ENCODE measurements around the gene SIAH1. TPM values are rescaled to one million over a fixed set of nuclear protein-coding genes. Genes with fewer than 3 reads are reported as not detected.

The SIAH1 gene
- polyA plus RNA-seq, 1 donor (not counting 4 experiments of a cell fraction or from before 2014, with no cell fraction given) = 19.0 TPM

DNA sequence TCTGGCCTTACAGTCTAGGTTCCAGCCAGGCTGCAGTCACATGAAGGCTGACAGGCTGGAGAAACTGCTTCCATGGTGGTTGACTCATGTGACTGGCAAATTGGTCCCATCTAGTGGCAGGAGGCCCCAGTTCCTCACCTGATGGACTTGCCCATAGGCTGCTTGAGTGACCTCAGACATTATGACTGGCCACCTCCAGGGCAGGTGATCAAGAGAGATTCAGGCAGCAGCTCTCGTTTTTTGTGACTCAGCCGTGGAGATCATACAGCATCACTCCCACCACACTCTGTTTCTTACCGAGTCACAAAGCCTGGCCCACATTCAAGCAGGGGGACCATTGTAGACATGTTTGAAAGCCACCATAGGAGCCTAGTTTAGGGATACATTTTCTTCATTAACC, 34.5 kb downstream of the SIAH1 start:
- no peaks in the 10 kb centered on the region for H3K79me2 ChIP-seq (ENCODE audit: control insufficient read depth, insufficient read depth, low read length)
- no peak overlapping the region for H3K9ac ChIP-seq (ENCODE audit: control insufficient read depth, extremely low read depth, insufficient read depth, low read length)
- no peak overlapping the region for H3K4me2 ChIP-seq (ENCODE audit: control insufficient read depth, extremely low read depth, insufficient read depth, low read depth, low read length)
- no peak overlapping the region for H3K4me3 ChIP-seq (ENCODE audit: control insufficient read depth in 2 of 3, extremely low read depth in 1 of 3, insufficient read depth in 2 of 3, low read depth in 1 of 3, low read length in 3 of 3)
- no peaks in the 10 kb centered on the region for H4K20me1 ChIP-seq (ENCODE audit: control insufficient read depth, extremely low read depth, insufficient read depth, low read length)
- DNase-seq (ENCODE audit: low read depth, low spot score) (peak; percentile 33), FAIRE-seq (no peak)
- H3K4me1 ChIP-seq (ENCODE audit: control insufficient read depth, extremely low read depth, insufficient read depth, low read length) = no peaks in the 10 kb centered on the region
- H3K36me3 ChIP-seq (ENCODE audit: control insufficient read depth in 2 of 2, extremely low read depth in 1 of 2, insufficient read depth in 2 of 2, low read length in 2 of 2) = peaks cover 14 to 23% of the 10 kb centered on the region in 2 experiments
- peak overlapping the region; percentile 23 for H3K27ac ChIP-seq (ENCODE audit: control insufficient read depth, insufficient read depth, low read length)
- H3K9me1 ChIP-seq (ENCODE audit: control insufficient read depth, extremely low read depth, insufficient read depth, low read length) = no peaks in the 10 kb centered on the region
- no peak overlapping the region for H2AFZ ChIP-seq (ENCODE audit: control insufficient read depth, low read length)
- TF ChIP-seq, protein P1, sequence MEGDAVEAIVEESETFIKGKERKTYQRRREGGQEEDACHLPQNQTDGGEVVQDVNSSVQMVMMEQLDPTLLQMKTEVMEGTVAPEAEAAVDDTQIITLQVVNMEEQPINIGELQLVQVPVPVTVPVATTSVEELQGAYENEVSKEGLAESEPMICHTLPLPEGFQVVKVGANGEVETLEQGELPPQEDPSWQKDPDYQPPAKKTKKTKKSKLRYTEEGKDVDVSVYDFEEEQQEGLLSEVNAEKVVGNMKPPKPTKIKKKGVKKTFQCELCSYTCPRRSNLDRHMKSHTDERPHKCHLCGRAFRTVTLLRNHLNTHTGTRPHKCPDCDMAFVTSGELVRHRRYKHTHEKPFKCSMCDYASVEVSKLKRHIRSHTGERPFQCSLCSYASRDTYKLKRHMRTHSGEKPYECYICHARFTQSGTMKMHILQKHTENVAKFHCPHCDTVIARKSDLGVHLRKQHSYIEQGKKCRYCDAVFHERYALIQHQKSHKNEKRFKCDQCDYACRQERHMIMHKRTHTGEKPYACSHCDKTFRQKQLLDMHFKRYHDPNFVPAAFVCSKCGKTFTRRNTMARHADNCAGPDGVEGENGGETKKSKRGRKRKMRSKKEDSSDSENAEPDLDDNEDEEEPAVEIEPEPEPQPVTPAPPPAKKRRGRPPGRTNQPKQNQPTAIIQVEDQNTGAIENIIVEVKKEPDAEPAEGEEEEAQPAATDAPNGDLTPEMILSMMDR (optimal IDR thresholded peaks at IDR 0.05 in 1 of 3, IDR thresholded peaks at IDR 0.05 in 1 of 3, conservative IDR thresholded peaks at IDR 0.05 in 1 of 3; ENCODE audit: extremely low read depth in 1 of 3, insufficient read depth in 2 of 3, low read length in 3 of 3) = no peak
- no peak for TF ChIP-seq EZH2 (IDR thresholded peaks at IDR 0.05; ENCODE audit: low read length)
- H3K27me3 ChIP-seq (ENCODE audit: control insufficient read depth, extremely low read depth, insufficient read depth, low read length) = no peaks in the 10 kb centered on the region
- no peaks in the 10 kb centered on the region for H3K9me3 ChIP-seq (ENCODE audit: control insufficient read depth, low read depth, low read length)
- dilution Hi-C loops (cut with MboI; ENCODE audit: extremely low pct_ligation_motif_present, low sequenced_read_pairs) = loop anchor here (25.0 kb wide), 1 partner anchor 162 kb away; no protein-coding TSS in a partner anchor

DNA sequence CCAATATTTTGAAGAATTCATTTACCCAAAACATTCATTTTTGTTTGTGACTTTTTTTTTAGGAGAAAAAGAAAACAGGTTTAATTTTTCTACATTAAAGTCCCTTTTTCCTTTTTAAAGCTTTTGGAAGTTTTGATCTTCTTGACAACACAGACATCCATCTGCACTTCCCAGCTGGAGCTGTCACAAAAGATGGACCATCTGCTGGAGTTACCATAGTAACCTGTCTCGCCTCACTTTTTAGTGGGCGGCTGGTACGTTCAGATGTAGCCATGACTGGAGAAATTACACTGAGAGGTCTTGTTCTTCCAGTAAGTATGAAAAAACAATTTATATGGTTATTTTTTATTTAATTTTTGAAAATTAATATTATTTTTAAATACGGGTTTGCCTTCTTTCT, 37.2 kb downstream of the SIAH1 start:
- H3K36me3 ChIP-seq (ENCODE audit: control insufficient read depth in 2 of 2, extremely low read depth in 1 of 2, insufficient read depth in 2 of 2, low read length in 2 of 2) = peaks cover 14 to 17% of the 10 kb centered on the region in 2 experiments
- FAIRE-seq = no peak
- dilution Hi-C loops (cut with MboI; ENCODE audit: extremely low pct_ligation_motif_present, low sequenced_read_pairs) = no loop called here

More for the DNA sequence above, 37.2 kb downstream of the SIAH1 start:
- TF ChIP-seq, protein P1 (optimal IDR thresholded peaks at IDR 0.05 in 1 of 3, IDR thresholded peaks at IDR 0.05 in 1 of 3, conservative IDR thresholded peaks at IDR 0.05 in 1 of 3; ENCODE audit: extremely low read depth in 1 of 3, insufficient read depth in 2 of 3, low read length in 3 of 3) = no peak
- Histone ChIP-seq H3K4me3 (ENCODE audit: control insufficient read depth in 2 of 3, extremely low read depth in 1 of 3, insufficient read depth in 2 of 3, low read depth in 1 of 3, low read length in 3 of 3) (no peak overlapping the region), H4K20me1 (ENCODE audit: control insufficient read depth, extremely low read depth, insufficient read depth, low read length) (no peaks in the 10 kb centered on the region), H3K9me1 (ENCODE audit: control insufficient read depth, extremely low read depth, insufficient read depth, low read length) (no peaks in the 10 kb centered on the region), H3K4me1 (ENCODE audit: control insufficient read depth, extremely low read depth, insufficient read depth, low read length) (no peaks in the 10 kb centered on the region), H3K9me3 (ENCODE audit: control insufficient read depth, low read depth, low read length) (no peaks in the 10 kb centered on the region), H2AFZ (ENCODE audit: control insufficient read depth, low read length) (no peak overlapping the region), H3K4me2 (ENCODE audit: control insufficient read depth, extremely low read depth, insufficient read depth, low read depth, low read length) (no peak overlapping the region), H3K9ac (ENCODE audit: control insufficient read depth, extremely low read depth, insufficient read depth, low read length) (no peak overlapping the region), H3K27ac (ENCODE audit: control insufficient read depth, insufficient read depth, low read length) (no peak overlapping the region), H3K79me2 (ENCODE audit: control insufficient read depth, insufficient read depth, low read length) (no peaks in the 10 kb centered on the region), H3K27me3 (ENCODE audit: control insufficient read depth, extremely low read depth, insufficient read depth, low read length) (no peaks in the 10 kb centered on the region)
- DNase-seq (ENCODE audit: low read depth, low spot score) = no peak
